Endothelial cell of umbilical vein (primary cell): Measurements from ENCODE around the gene GIPC3. TPM values are rescaled to one million over a fixed set of nuclear protein-coding genes. Genes with fewer than 3 reads are reported as not detected.

Experiments
- BruUV-seq: library from RNA; stranded (reverse); fragments of 400-500 nt; replicated peaks from 2 replicates; lab custom pipeline; 2021; lab: Mats Ljungman, UMichigan
- CTCF ChIA-PET: fragments of 300-600, 350-600 bp; sonication (Branson Sonifier 250); formaldehyde crosslinking; loops from one replicate; lab custom pipeline; 2021; ENCODE audit warnings: antibody characterized with exemption, inconsistent platforms; lab: Charles Lee
- POLR2A ChIA-PET: fragments of 300-600, 350-600 bp; sonication (Branson Sonifier 250); formaldehyde crosslinking; loops from one replicate; lab custom pipeline; 2021; ENCODE audit warnings: antibody characterized with exemption, inconsistent platforms; lab: Charles Lee
- DNase-seq: peaks from one replicate; pipeline ENCODE4 v3.0.0-alpha.2; 2011; ENCODE audit warnings: low read depth, low spot score
- FAIRE-seq: peaks from 2 replicates; lab custom pipeline; 2011; peaks lifted over from hg19 to GRCh38; lab: Jason Lieb, UNC
- H2AFZ ChIP-seq: 2 replicates; pipeline ENCODE4 v1.6.0; 2012; ENCODE audit warnings: low read depth, low read length, control low read depth, inconsistent platforms
- H3K27ac ChIP-seq: 2 replicates; pipeline ENCODE4 v1.5.1; 2011; ENCODE audit warnings: low read depth, mild to moderate bottlenecking, control low read depth, low read length, moderate library complexity; ENCODE audit not compliant: insufficient read depth
- H3K27me3 ChIP-seq, 2 experiments: 2 replicates each; pipeline versions ENCODE4 v1.6.0 to v1.6.1; 2011; ENCODE audit warnings: low read length in 2 of 2, mixed read lengths in 1 of 2; ENCODE audit not compliant: control insufficient read depth in 2 of 2, insufficient read depth in 2 of 2
- H3K36me3 ChIP-seq, 2 experiments: 2 replicates in 1 of 2; 3 replicates in 1 of 2; pipeline ENCODE4 v1.5.1; 2011; ENCODE audit warnings: low read length in 2 of 2, mild to moderate bottlenecking in 1 of 2, moderate library complexity in 1 of 2; ENCODE audit not compliant: control insufficient read depth in 2 of 2, insufficient read depth in 2 of 2; ENCODE audit errors: extremely low read depth in 1 of 2
- H3K4me1 ChIP-seq: 3 replicates; pipeline ENCODE4 v1.5.1; 2011; ENCODE audit warnings: mild to moderate bottlenecking, low read length; ENCODE audit not compliant: control insufficient read depth, insufficient read depth; ENCODE audit errors: extremely low read depth
- H3K4me2 ChIP-seq: 2 replicates; pipeline ENCODE4 v1.6.1; 2011; ENCODE audit warnings: low read length, control low read depth, mixed read lengths; ENCODE audit not compliant: insufficient read depth
- H3K4me3 ChIP-seq, 3 experiments: fragments of 200-600 bp in 1 of 3; sonication (generic), shearing (Covaris generic) in 1 of 3; replicated peaks in 1 of 3; 2 replicates each; pipeline ENCODE4 v1.5.1; 2011 to 2016; ENCODE audit warnings: control low read depth in 3 of 3, low read length in 3 of 3, mild to moderate bottlenecking in 2 of 3, inconsistent platforms in 1 of 3, low read depth in 1 of 3, moderate library complexity in 1 of 3; ENCODE audit not compliant: insufficient read depth in 1 of 3
- H3K79me2 ChIP-seq: 2 replicates; pipeline ENCODE4 v1.6.0; 2012; ENCODE audit warnings: low read length, inconsistent platforms; ENCODE audit not compliant: control insufficient read depth, insufficient read depth
- H3K9ac ChIP-seq: replicated peaks from 2 replicates; pipeline ENCODE3; 2011; ENCODE audit warnings: low read length, control low read depth; ENCODE audit not compliant: insufficient read depth; ENCODE audit errors: extremely low read depth
- H3K9me1 ChIP-seq: replicated peaks from 3 replicates; pipeline ENCODE4 v1.6.0; 2011; ENCODE audit warnings: mild to moderate bottlenecking, low read length; ENCODE audit not compliant: control insufficient read depth, insufficient read depth; ENCODE audit errors: extremely low read depth
- H3K9me3 ChIP-seq: replicated peaks from 2 replicates; pipeline ENCODE4 v1.5.1; 2012; ENCODE audit warnings: low read length, inconsistent platforms; ENCODE audit not compliant: control insufficient read depth, insufficient read depth
- H4K20me1 ChIP-seq: replicated peaks from 2 replicates; pipeline ENCODE3; 2011; ENCODE audit warnings: mild to moderate bottlenecking, low read length; ENCODE audit not compliant: control insufficient read depth, insufficient read depth; ENCODE audit errors: extremely low read depth
- CTCF ChIP-seq, 2 donors: IDR thresholded peaks; 1 replicate in 1 of 2; 2 replicates in 1 of 2; pipeline ENCODE4 v1.5.1; 2011; ENCODE audit warnings: low read length in 2 of 2, mild to moderate bottlenecking in 2 of 2, moderate library complexity in 2 of 2, control low read depth in 1 of 2, inconsistent platforms in 1 of 2, low read depth in 1 of 2; ENCODE audit not compliant: insufficient read depth in 1 of 2; ENCODE audit errors: extremely low read depth in 1 of 2
- EZH2 ChIP-seq: IDR thresholded peaks from 2 replicates; pipeline ENCODE4 v1.6.1; 2012; ENCODE audit warnings: borderline replicate concordance, low read depth, mild to moderate bottlenecking, moderate library complexity, low read length, inconsistent platforms; ENCODE audit not compliant: severe bottlenecking
- FOS ChIP-seq: IDR thresholded peaks from 2 replicates; pipeline ENCODE4 v1.6.1; 2011; ENCODE audit warnings: mild to moderate bottlenecking, low read length, moderate library complexity, borderline replicate concordance; ENCODE audit not compliant: insufficient read depth
- MAX ChIP-seq: IDR thresholded peaks from 2 replicates; pipeline ENCODE4 v1.6.1; 2011; ENCODE audit not compliant: insufficient read depth, insufficient read length
- MYC ChIP-seq: IDR thresholded peaks from one replicate; pipeline ENCODE4 v1.6.1; 2011; ENCODE audit warnings: mild to moderate bottlenecking, low read depth, low read length
- POLR2A ChIP-seq: IDR thresholded peaks from 2 replicates; pipeline ENCODE4 v1.6.1; 2012; ENCODE audit warnings: low read depth, mild to moderate bottlenecking, control low read depth, low read length
- dilution Hi-C: fragments of 300-500 bp; cut with MboI; formaldehyde crosslinking; loops from one replicate; pipeline ENCODE4 v1.15.0; 2019; ENCODE audit warnings: low sequenced_read_pairs; ENCODE audit not compliant: extremely low pct_ligation_motif_present
- intact Hi-C: fragments of 100-400 bp; cut with micrococcal nuclease; formaldehyde crosslinking; loops from one replicate; pipeline ENCODE4 v1.10.0; 2022
- polyA plus RNA-seq, 4 experiments: library from polyadenylated mRNA; depleted of rRNA in 3 of 4; stranded (reverse) in 3 of 4; unstranded in 1 of 4; fragments of >200 nt; gene quantifications; 2 replicates each; pipeline versions ENCODE4 v1.2.1 to v1.2.3, GENCODE V29; 2011 to 2012; ENCODE audit warnings: missing spikeins in 1 of 4
- total RNA-seq: library from RNA; stranded (reverse); gene quantifications from 2 replicates; pipeline ENCODE4 v1.2.3, GENCODE V29; 2021

Gene GIPC3
- total and polyA plus RNA-seq, 2 donors (not counting 3 experiments of a cell fraction or from before 2014, with no cell fraction given): 2.2 to 6.6 TPM

- H3K27ac ChIP-seq: no peak overlapping the region
- no peak overlapping the region for H3K4me3 ChIP-seq
- no TSS peak for BruUV-seq
- CTCF ChIA-PET: interaction anchor here (0.6 to 1.5 kb wide), 3 partner anchors 8 to 13 kb away, joined by 3 to 5 read pairs (median 3); no protein-coding TSS in a partner anchor
- H4K20me1 ChIP-seq: no peaks in the 10 kb centered on the region
- POLR2A ChIA-PET: interaction anchor here (0.5 kb wide), 1 partner anchor 282 kb away, joined by 7 read pairs; no protein-coding TSS in a partner anchor
- H3K4me2 ChIP-seq: no peak overlapping the region
- no peaks in the 10 kb centered on the region for H3K9me1 ChIP-seq
- no peak overlapping the region for H2AFZ ChIP-seq
- TF ChIP-seq FOS (no peak), MAX (no peak), POLR2A (no peak), MYC (no peak), EZH2 (no peak), CTCF (IDR thresholded peaks at IDR 0.05; ENCODE audit: extremely low read depth in 1 of 2, insufficient read depth in 1 of 2, low read depth in 1 of 2, low read length in 2 of 2) (peak in 1 of 2 donors; percentile 29)
- H3K4me1 ChIP-seq: no peaks in the 10 kb centered on the region
- no peaks in the 10 kb centered on the region for H3K27me3 ChIP-seq
- dilution Hi-C loops: no loop called here
- H3K9me3 ChIP-seq: no peaks in the 10 kb centered on the region
- no peaks in the 10 kb centered on the region for H3K36me3 ChIP-seq
- H3K79me2 ChIP-seq: no peaks in the 10 kb centered on the region
- DNase-seq: no peak
- no peak overlapping the region for H3K9ac ChIP-seq
- intact Hi-C loops: no loop called here
- FAIRE-seq: no peak
Observed at GRCh38 chr19:3599776-3600187, 14.5 kb downstream of the GIPC3 start.
